NOMO-1 treated with dmso at 0.1 percent for 144 hours (cell line): Measurements from ENCODE around the gene TTYH3.

Source experiments
- DNase-seq: peaks from one replicate; lab custom pipeline; 2025; ENCODE audit not compliant: unreplicated experiment; lab: John Stamatoyannopoulos, UW

TTYH3 gene

GRCh38 chr7:2701832-2702593, 70.2 kb downstream of the TTYH3 start:
- DNase-seq = no peak

DNA sequence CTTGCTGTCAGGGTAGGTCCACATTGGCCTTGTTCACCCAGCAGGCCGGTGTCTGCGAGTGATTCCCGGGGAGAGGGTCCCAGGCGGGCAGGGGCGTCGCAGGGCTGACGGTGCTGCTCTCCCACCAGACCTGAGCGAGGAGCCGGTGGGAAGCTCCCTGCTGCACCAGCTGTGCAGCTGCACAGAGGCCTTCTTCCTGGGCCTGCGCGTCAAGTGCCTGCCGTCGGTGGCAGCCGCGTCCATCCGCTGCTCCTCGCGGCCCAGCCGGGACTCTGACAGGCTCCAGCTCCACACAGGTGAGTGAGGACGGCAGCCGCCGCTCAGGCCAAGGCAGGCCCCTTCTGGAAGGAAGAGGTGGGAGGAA, 70.8 kb downstream of the TTYH3 start:
- DNase-seq = no peak

DNA sequence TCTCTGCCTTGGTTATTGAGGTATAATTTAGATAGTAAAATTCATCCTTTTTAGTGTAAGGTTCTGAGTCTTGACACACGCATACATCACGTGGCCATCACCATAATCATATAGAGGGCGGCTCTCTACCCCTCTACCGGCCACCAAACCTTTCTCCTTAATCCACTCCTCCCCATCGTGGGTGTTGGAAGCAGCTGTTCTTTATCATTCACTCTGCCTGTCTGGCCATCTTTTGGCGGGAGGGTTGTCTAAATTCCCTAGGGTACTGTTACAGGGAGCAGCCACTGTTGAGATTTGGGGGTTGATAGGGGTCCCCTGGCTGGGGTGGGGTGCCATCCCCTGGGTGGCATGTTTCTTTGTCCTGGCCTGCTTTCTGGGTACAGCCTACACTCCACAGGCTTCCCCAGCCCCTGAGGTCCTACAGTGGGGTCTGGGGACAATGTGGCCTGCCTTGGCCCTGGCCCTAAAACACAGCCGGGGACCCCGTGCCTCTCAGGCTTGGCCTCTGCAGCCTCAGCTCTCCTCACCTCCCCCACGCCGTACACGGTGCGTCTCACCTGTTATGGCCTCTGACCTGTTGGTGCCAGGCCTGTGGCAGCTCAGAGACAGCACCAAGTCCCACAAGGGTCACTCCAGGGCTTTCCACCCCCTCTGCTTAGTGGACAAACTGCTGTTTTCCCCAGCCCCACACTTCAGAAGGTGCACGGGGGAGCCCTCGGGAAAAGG, 73.7 kb downstream of the TTYH3 start:
- no peak for DNase-seq

DNA sequence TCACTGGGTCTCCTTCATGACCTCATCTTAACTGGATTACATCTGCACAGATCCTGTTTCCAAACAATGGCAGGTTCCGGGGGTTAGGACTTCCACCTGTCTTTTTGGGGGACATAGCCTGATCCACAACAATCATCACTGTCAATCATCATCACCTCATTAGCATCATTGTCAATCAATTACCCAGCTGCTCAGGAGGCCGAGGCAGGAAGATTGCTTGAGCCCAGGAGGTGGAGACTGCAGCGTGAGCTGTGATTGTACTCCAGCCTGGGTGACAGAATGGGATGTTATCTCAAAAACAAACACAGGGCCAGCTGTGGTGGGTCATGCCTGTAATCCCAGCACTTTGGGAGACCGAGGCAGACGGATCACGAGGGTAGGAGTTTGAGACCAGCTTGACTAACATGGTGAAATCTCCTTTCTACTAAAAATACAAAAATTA, 74.9 kb downstream of the TTYH3 start:
- DNase-seq = no peak

GRCh38 chr7:2707481-2707880, 75.7 kb downstream of the TTYH3 start:
- no peak for DNase-seq

- DNase-seq = no peak
Observed at GRCh38 chr7:2708041-2708440, 76.3 kb downstream of the TTYH3 start.

DNA sequence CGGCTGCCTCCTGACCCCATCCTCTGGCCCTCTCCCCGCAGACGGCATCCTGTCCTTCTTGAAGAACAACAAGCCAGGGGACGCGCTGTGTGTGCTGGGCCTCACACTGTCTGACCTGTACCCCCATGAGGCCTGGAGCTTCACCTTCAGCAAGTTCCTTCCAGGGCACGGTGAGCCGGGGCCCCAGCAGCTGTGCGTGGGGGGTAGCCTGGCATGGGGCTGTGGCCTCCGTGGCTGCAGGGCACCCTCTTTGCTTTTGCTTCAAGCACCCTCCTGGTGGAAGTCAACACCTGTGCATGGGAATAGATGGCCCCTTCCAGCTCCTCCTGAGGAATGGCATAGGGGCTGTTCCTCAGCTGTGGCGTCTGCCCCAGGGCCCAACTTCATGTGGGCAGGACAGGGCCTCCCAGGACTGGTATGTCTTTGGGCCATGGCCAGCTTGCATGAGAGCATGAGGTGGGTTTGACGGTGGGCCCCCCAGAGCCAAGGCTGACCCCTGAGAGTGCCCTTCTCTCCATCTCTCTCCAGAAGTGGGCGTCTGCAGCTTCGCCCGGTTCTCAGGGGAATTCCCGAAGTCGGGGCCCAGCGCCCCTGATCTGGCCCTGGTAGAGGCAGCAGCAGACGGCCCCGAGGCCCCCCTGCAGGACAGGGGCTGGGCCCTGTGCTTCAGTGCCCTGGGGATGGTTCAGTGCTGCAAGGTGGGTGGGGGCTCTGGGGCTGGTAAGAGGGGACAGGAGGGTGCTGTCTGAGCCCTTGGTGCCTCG, 76.9 kb downstream of the TTYH3 start:
- DNase-seq = no peak

DNA sequence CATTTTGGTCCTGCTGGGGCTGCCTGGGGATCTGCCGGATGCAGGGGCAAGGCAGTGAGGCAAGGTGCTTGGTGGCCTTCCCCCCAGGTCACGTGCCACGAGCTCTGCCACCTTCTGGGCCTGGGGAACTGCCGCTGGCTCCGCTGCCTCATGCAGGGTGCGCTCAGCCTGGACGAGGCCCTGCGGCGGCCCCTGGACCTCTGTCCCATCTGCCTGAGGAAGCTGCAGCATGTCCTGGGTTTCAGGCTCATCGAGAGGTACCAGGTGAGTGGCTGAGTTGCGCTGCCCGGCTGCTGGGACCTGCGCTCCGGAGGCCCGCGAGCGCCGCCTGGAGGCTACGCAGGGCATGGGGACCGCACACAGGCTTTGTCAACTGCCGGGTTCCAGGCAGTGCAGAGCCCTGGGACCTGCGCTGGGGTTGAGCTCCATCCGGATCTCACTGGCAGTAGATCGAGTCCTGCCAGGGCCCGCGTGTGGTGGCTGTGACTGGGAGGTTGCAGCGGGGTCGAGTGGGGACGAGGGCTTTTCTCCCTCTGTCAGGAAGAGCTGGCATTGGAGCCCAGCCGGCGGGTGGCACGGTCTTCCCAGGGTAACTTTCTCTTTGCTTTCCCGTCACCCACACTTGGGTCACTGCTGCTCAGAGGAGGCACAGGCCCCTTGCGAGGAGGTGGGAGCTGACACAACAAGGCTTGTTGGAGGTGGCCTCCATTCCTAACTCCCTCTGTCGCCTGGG, 77.9 kb downstream of the TTYH3 start:
- peak; percentile 53 for DNase-seq

- DNase-seq = no peak
Observed at GRCh38 chr7:2710286-2710655, 78.5 kb downstream of the TTYH3 start.

GRCh38 chr7:2710901-2711551, 79.2 kb downstream of the TTYH3 start:
- no peak for DNase-seq

DNA sequence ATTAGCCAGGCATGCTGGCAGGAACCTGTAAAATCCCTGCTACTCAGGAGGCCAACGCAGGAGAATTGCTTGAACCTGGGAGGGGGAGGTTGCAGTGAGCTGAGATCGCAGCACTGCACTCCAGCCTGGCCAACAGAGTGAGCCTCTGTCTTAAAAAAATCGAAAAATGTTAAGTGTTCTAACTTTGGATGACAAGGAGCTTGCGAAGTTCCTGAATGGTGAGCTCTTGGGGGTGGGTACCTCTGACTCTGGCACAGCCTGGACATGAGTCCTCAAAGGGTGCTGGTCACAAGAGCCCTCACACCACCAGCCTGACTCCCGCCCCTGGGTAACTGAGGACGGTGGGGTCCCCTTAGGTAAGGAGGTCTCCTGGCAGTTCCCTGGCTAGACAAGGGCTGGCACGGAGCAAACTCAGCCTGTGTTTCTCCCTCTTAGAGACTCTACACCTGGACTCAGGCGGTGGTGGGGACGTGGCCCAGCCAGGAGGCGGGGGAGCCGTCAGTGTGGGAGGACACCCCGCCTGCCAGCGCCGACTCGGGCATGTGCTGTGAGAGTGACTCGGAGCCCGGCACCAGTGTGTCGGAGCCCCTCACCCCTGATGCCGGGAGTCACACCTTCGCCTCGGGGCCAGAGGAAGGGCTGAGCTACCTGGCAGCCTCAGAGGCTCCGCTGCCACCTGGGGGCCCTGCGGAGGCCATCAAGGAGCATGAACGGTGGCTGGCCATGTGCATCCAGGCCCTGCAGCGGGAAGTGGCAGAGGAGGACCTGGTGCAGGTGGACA, 80.3 kb downstream of the TTYH3 start:
- no peak for DNase-seq

DNA sequence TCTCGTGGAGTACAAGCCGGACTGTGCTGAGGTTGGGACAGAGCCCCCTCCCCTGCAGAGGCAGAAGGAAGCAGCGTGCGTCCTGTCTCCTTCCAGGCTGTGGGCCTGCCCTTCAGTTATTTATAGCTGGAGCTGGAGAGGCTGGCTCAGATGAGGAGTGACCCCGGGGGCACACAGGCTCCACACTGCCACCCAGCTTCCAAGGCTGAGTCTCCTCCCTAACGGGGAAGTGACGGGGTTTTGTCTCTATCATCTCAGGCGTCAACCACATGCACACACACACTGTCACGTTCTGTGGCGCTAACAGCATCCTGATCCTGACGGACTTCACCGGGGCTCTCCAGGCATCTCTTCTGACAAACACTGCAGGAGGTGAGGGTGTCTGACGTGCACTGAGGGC, 81.6 kb downstream of the TTYH3 start:
- no peak for DNase-seq

GRCh38 chr7:2713978-2714377, 82.2 kb downstream of the TTYH3 start:
- DNase-seq = no peak
